GM23338 (cell line): ENCODE data around the gene RNLS.

Experiments used
- CREB1 ChIP-seq: fragments of 250-450 bp; sonication (Bioruptor Pico); IDR thresholded peaks from 2 replicates; pipeline ENCODE4 v1.5.0; 2020; ENCODE audit warnings: low read depth, mild to moderate bottlenecking, moderate library complexity
- EZH2 ChIP-seq: fragments of 200-600 bp; sonication (generic); IDR thresholded peaks from one replicate; pipeline ENCODE4 v1.8.0; 2017; ENCODE audit warnings: antibody characterized with exemption, mild to moderate bottlenecking, low read depth; ENCODE audit not compliant: unreplicated experiment
- EZH2phosphoT487 ChIP-seq: fragments of 200-600 bp; sonication (generic); IDR thresholded peaks from one replicate; pipeline ENCODE4 v1.8.1; 2018; ENCODE audit warnings: antibody characterized with exemption; ENCODE audit not compliant: unreplicated experiment
- JUNB ChIP-seq: IDR thresholded peaks from one replicate; pipeline ENCODE4 v1.6.1; 2016; ENCODE audit warnings: antibody characterized with exemption; ENCODE audit not compliant: unreplicated experiment
- NANOG ChIP-seq: IDR thresholded peaks from 2 replicates; pipeline ENCODE4 v1.6.1; 2016; ENCODE audit warnings: antibody characterized with exemption, borderline replicate concordance
- POLR2AphosphoS5 ChIP-seq: IDR thresholded peaks from 2 replicates; pipeline ENCODE4 v1.6.1; 2016; ENCODE audit warnings: antibody characterized with exemption, low read depth
- STAT1 ChIP-seq: IDR thresholded peaks from one replicate; pipeline ENCODE4 v1.6.1; 2016; ENCODE audit warnings: antibody characterized with exemption; ENCODE audit not compliant: unreplicated experiment
- ZNF331 ChIP-seq: fragments of 250-450 bp; sonication (Bioruptor Pico); IDR thresholded peaks from 2 replicates; pipeline ENCODE4 v1.5.0; 2020; ENCODE audit warnings: low read depth, mild to moderate bottlenecking, moderate library complexity
- TF ChIP-seq, protein P1 (sequence below), 2 experiments: fragments of 200-600 bp in 1 of 2; sonication (generic) in 1 of 2; conservative IDR thresholded peaks; 2 replicates each; pipeline versions ENCODE4 v1.5.1 to v1.6.1; 2016 to 2017; ENCODE audit warnings: antibody characterized with exemption in 2 of 2, low read depth in 2 of 2, mild to moderate bottlenecking in 2 of 2, moderate library complexity in 1 of 2
- TF ChIP-seq, protein P2 (sequence below): IDR thresholded peaks from 2 replicates; pipeline ENCODE4 v1.6.1; 2016; ENCODE audit warnings: antibody characterized with exemption
- TF ChIP-seq, protein P3 (sequence below): fragments of 250-450 bp; sonication (Bioruptor Pico); IDR thresholded peaks from 2 replicates; pipeline ENCODE4 v1.5.0; 2020; ENCODE audit warnings: mild to moderate bottlenecking, moderate library complexity

DNA sequence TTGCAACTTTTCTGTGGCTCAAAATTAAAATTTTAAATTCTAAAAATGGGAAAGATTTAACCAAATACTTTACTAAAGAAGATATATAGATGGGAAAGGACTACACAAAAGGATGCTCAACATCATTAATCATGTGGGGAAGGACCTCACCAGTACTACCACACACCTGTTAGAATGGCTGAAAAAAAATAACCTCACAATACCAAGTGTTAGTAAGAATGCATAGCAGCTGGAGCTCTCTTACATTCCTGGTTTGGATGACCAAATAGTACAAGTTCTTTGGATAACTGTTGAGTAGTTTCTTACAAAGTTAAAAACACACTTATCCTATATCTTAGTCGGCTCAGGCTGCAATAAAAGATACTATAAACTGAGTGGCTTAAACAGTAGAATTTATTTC, 37.3 kb upstream of the RNLS start:
- TF ChIP-seq, protein P1, sequence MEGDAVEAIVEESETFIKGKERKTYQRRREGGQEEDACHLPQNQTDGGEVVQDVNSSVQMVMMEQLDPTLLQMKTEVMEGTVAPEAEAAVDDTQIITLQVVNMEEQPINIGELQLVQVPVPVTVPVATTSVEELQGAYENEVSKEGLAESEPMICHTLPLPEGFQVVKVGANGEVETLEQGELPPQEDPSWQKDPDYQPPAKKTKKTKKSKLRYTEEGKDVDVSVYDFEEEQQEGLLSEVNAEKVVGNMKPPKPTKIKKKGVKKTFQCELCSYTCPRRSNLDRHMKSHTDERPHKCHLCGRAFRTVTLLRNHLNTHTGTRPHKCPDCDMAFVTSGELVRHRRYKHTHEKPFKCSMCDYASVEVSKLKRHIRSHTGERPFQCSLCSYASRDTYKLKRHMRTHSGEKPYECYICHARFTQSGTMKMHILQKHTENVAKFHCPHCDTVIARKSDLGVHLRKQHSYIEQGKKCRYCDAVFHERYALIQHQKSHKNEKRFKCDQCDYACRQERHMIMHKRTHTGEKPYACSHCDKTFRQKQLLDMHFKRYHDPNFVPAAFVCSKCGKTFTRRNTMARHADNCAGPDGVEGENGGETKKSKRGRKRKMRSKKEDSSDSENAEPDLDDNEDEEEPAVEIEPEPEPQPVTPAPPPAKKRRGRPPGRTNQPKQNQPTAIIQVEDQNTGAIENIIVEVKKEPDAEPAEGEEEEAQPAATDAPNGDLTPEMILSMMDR (conservative IDR thresholded peaks at IDR 0.05; ENCODE audit: low read depth in 2 of 2): no peak
- TF ChIP-seq EZH2 (no peak), JUNB (no peak), NANOG (no peak), POLR2AphosphoS5 (no peak), ZNF331 (CRISPR knock-in tag) (no peak), EZH2phosphoT487 (no peak), CREB1 (CRISPR knock-in tag) (no peak), STAT1 (no peak)
- TF ChIP-seq, protein P2, sequence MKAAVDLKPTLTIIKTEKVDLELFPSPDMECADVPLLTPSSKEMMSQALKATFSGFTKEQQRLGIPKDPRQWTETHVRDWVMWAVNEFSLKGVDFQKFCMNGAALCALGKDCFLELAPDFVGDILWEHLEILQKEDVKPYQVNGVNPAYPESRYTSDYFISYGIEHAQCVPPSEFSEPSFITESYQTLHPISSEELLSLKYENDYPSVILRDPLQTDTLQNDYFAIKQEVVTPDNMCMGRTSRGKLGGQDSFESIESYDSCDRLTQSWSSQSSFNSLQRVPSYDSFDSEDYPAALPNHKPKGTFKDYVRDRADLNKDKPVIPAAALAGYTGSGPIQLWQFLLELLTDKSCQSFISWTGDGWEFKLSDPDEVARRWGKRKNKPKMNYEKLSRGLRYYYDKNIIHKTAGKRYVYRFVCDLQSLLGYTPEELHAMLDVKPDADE: no peak
- TF ChIP-seq, protein P3, sequence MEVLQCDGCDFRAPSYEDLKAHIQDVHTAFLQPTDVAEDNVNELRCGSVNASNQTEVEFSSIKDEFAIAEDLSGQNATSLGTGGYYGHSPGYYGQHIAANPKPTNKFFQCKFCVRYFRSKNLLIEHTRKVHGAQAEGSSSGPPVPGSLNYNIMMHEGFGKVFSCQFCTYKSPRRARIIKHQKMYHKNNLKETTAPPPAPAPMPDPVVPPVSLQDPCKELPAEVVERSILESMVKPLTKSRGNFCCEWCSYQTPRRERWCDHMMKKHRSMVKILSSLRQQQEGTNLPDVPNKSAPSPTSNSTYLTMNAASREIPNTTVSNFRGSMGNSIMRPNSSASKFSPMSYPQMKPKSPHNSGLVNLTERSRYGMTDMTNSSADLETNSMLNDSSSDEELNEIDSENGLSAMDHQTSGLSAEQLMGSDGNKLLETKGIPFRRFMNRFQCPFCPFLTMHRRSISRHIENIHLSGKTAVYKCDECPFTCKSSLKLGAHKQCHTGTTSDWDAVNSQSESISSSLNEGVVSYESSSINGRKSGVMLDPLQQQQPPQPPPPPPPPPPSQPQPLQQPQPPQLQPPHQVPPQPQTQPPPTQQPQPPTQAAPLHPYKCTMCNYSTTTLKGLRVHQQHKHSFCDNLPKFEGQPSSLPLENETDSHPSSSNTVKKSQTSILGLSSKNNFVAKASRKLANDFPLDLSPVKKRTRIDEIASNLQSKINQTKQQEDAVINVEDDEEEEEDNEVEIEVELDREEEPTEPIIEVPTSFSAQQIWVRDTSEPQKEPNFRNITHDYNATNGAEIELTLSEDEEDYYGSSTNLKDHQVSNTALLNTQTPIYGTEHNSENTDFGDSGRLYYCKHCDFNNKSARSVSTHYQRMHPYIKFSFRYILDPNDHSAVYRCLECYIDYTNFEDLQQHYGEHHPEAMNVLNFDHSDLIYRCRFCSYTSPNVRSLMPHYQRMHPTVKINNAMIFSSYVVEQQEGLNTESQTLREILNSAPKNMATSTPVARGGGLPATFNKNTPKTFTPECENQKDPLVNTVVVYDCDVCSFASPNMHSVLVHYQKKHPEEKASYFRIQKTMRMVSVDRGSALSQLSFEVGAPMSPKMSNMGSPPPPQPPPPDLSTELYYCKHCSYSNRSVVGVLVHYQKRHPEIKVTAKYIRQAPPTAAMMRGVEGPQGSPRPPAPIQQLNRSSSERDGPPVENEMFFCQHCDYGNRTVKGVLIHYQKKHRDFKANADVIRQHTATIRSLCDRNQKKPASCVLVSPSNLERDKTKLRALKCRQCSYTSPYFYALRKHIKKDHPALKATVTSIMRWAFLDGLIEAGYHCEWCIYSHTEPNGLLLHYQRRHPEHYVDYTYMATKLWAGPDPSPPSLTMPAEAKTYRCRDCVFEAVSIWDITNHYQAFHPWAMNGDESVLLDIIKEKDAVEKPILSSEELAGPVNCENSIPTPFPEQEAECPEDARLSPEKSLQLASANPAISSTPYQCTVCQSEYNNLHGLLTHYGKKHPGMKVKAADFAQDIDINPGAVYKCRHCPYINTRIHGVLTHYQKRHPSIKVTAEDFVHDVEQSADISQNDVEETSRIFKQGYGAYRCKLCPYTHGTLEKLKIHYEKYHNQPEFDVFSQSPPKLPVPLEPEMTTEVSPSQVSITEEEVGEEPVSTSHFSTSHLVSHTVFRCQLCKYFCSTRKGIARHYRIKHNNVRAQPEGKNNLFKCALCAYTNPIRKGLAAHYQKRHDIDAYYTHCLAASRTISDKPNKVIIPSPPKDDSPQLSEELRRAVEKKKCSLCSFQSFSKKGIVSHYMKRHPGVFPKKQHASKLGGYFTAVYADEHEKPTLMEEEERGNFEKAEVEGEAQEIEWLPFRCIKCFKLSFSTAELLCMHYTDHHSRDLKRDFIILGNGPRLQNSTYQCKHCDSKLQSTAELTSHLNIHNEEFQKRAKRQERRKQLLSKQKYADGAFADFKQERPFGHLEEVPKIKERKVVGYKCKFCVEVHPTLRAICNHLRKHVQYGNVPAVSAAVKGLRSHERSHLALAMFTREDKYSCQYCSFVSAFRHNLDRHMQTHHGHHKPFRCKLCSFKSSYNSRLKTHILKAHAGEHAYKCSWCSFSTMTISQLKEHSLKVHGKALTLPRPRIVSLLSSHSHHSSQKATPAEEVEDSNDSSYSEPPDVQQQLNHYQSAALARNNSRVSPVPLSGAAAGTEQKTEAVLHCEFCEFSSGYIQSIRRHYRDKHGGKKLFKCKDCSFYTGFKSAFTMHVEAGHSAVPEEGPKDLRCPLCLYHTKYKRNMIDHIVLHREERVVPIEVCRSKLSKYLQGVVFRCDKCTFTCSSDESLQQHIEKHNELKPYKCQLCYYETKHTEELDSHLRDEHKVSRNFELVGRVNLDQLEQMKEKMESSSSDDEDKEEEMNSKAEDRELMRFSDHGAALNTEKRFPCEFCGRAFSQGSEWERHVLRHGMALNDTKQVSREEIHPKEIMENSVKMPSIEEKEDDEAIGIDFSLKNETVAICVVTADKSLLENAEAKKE (CRISPR knock-in tag): no peak
